ENCODE data around the gene CPTP. TPM values are rescaled to one million over a fixed set of nuclear protein-coding genes. Genes with fewer than 3 reads are reported as not detected.

CPTP gene
- total and polyA plus RNA-seq, 2 of the 13 experiments (the other 11 are each of a cell fraction or from before 2014, with no cell fraction given): 5.5 to 9.3 TPM

DNA sequence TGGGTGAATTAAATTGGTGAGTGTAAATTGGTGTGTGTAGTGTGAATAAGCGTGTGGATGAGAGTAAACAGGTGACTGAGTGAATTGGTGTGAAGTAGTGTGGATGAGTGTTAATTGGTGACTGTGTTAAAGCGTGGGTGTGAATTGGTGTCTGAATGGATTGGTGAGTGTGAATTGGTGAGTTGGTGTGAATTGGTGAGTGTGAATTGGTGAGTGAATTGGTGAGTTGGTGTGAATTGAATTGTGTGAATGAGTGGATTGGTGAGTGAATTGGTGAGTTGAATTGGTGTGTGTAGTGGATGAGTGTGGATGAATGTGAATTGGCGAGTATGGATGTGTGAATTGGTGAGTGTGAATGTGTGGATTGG, 42.1 kb downstream of the CPTP start:
- H3K4me1 ChIP-seq (ENCODE audit: insufficient read depth, low read length): peaks cover 12% of the 10 kb centered on the region
- H3K79me2 ChIP-seq (ENCODE audit: insufficient read depth, low read length): no peaks in the 10 kb centered on the region
- no peak overlapping the region for H3K4me3 ChIP-seq (replicated peaks in 1 of 3; ENCODE audit: insufficient read depth in 1 of 3, low read depth in 2 of 3, low read length in 3 of 3)
- H3K27ac ChIP-seq (ENCODE audit: extremely low read length, insufficient read depth, low read length): no peak overlapping the region
- no peaks in the 10 kb centered on the region for H3K27me3 ChIP-seq (ENCODE audit: control insufficient read depth in 1 of 2, insufficient read depth in 2 of 2, low read length in 2 of 2)
- BruUV-seq (replicated peaks): no TSS peak
- no peak overlapping the region for H3K4me2 ChIP-seq (ENCODE audit: low read depth, low read length)
- ChIA-PET CTCF (ENCODE audit: low intra/inter-chr PET ratio, low total read pairs) (no interaction called here), POLR2A (no interaction called here)
- no peak for FAIRE-seq
- DNase-seq (ENCODE audit: low spot score): no peak
- ATAC-seq: no peak
- H3K36me3 ChIP-seq (replicated peaks in 1 of 2; ENCODE audit: control insufficient read depth in 1 of 2, insufficient read depth in 2 of 2, low read length in 2 of 2): peaks cover 0 to 1% of the 10 kb centered on the region in 2 experiments; a peak in 1 of 5 replicates
- TF ChIP-seq ATF5 (CRISPR knock-in tag; IDR thresholded peaks at IDR 0.05; ENCODE audit: low read depth): no peak
- TF ChIP-seq, protein P1, sequence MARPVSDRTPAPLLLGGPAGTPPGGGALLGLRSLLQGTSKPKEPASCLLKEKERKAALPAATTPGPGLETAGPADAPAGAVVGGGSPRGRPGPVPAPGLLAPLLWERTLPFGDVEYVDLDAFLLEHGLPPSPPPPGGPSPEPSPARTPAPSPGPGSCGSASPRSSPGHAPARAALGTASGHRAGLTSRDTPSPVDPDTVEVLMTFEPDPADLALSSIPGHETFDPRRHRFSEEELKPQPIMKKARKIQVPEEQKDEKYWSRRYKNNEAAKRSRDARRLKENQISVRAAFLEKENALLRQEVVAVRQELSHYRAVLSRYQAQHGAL (CRISPR knock-in tag; IDR thresholded peaks at IDR 0.05; ENCODE audit: not compliant biosample characterization): no peak
- TF ChIP-seq KDM1A (CRISPR knock-in tag; IDR thresholded peaks at IDR 0.05): no peak
- no peak for TF ChIP-seq ZNF546 (CRISPR knock-in tag; conservative IDR thresholded peaks at IDR 0.05)
- TF ChIP-seq, protein P2, sequence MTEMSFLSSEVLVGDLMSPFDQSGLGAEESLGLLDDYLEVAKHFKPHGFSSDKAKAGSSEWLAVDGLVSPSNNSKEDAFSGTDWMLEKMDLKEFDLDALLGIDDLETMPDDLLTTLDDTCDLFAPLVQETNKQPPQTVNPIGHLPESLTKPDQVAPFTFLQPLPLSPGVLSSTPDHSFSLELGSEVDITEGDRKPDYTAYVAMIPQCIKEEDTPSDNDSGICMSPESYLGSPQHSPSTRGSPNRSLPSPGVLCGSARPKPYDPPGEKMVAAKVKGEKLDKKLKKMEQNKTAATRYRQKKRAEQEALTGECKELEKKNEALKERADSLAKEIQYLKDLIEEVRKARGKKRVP (CRISPR knock-in tag; IDR thresholded peaks at IDR 0.05): no peak
- no peak for TF ChIP-seq PCBP2 (optimal IDR thresholded peaks at IDR 0.05; ENCODE audit: low read depth, low read length, poor library complexity, severe bottlenecking)
- TF ChIP-seq MEIS2 (CRISPR knock-in tag; IDR thresholded peaks at IDR 0.05): no peak
- no peak for TF ChIP-seq ZNF550 (CRISPR knock-in tag; IDR thresholded peaks at IDR 0.05; ENCODE audit: borderline replicate concordance)
- TF ChIP-seq MZF1 (CRISPR knock-in tag; IDR thresholded peaks at IDR 0.05; ENCODE audit: borderline replicate concordance): no peak
- TF ChIP-seq ZNF616 (CRISPR knock-in tag; IDR thresholded peaks at IDR 0.05; ENCODE audit: low read depth): no peak
- TF ChIP-seq ZBTB20 (CRISPR knock-in tag; IDR thresholded peaks at IDR 0.05; ENCODE audit: borderline replicate concordance, low read depth): no peak
- TF ChIP-seq, protein P3, sequence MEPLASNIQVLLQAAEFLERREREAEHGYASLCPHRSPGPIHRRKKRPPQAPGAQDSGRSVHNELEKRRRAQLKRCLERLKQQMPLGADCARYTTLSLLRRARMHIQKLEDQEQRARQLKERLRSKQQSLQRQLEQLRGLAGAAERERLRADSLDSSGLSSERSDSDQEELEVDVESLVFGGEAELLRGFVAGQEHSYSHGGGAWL (CRISPR knock-in tag; IDR thresholded peaks at IDR 0.05): no peak
- no peak for TF ChIP-seq ZNF720 (CRISPR knock-in tag; IDR thresholded peaks at IDR 0.05)
- no peak for TF ChIP-seq ZNF652 (CRISPR knock-in tag; IDR thresholded peaks at IDR 0.05; ENCODE audit: borderline replicate concordance, low read depth)
- no peak for TF ChIP-seq RFX5 (IDR thresholded peaks at IDR 0.05; ENCODE audit: low read depth, low read length)
- H3K9me3 ChIP-seq (ENCODE audit: low read length): no peaks in the 10 kb centered on the region
- 50% methylated on average over 2 of the region's 3 CpGs for WGBS (ENCODE audit: low lambda C conversion rate)
- no peak overlapping the region for H3K9ac ChIP-seq (ENCODE audit: insufficient read depth, low read depth, low read length)
- H2AFZ ChIP-seq (ENCODE audit: low read length): no peak overlapping the region
- in situ Hi-C loops (cut with HindIII; ENCODE audit: extremely low pct_ligation_motif_present, low pct_unique_long_range_greater_than_20kb): no loop called here
- intact Hi-C loops (cut with micrococcal nuclease; ENCODE audit: unreplicated experiment): no loop called here
- H4K20me1 ChIP-seq (ENCODE audit: insufficient read depth, low read length): no peaks in the 10 kb centered on the region
